Smooth muscle cell (in vitro differentiated cells): ENCODE measurements around the gene IL19. TPM values are rescaled to one million over a fixed set of nuclear protein-coding genes. Genes with fewer than 3 reads are reported as not detected.

ENCODE experiments used
- DNase-seq: peaks from one replicate; lab custom pipeline; 2025; ENCODE audit not compliant: unreplicated experiment; lab: John Stamatoyannopoulos, UW
- H2AFZ ChIP-seq: fragments of 200-600 bp; sonication (generic); 2 replicates; pipeline ENCODE4 v1.6.0; 2016; ENCODE audit warnings: antibody characterized with exemption, low read depth, mild to moderate bottlenecking
- H3F3A ChIP-seq: fragments of 200-600 bp; sonication (generic); 2 replicates; pipeline ENCODE4 v1.6.0; 2017; ENCODE audit warnings: antibody characterized with exemption, low read depth
- H3K27ac ChIP-seq: fragments of 200-600 bp; sonication (generic); 2 replicates; pipeline ENCODE4 v1.5.1; 2016; ENCODE audit warnings: low read depth, mild to moderate bottlenecking
- H3K27me3 ChIP-seq: fragments of 200-600 bp; sonication (generic); 2 replicates; pipeline ENCODE4 v1.6.1; 2016; ENCODE audit warnings: low read depth, mild to moderate bottlenecking
- H3K36me3 ChIP-seq: fragments of 200-600 bp; sonication (generic); 2 replicates; pipeline ENCODE4 v1.5.1; 2016; ENCODE audit warnings: low read depth
- H3K4me1 ChIP-seq: fragments of 200-600 bp; sonication (generic); 2 replicates; pipeline ENCODE4 v1.5.1; 2016; ENCODE audit warnings: low read depth
- H3K4me2 ChIP-seq: fragments of 200-600 bp; sonication (generic); 2 replicates; pipeline ENCODE4 v1.6.0; 2016; ENCODE audit warnings: mild to moderate bottlenecking
- H3K4me3 ChIP-seq: fragments of 200-600 bp; sonication (generic); 2 replicates; pipeline ENCODE4 v1.5.1; 2016; ENCODE audit warnings: mild to moderate bottlenecking
- H3K79me2 ChIP-seq: fragments of 200-600 bp; sonication (generic); 2 replicates; pipeline ENCODE4 v1.6.0; 2016; ENCODE audit warnings: low read depth, mild to moderate bottlenecking
- H3K9ac ChIP-seq: fragments of 200-600 bp; sonication (generic); 2 replicates; pipeline ENCODE4 v1.6.0; 2016; ENCODE audit warnings: low read depth
- H3K9me3 ChIP-seq: fragments of 200-600 bp; sonication (generic); replicated peaks from 2 replicates; pipeline ENCODE4 v1.5.1; 2016; ENCODE audit warnings: low read depth
- H4K20me1 ChIP-seq: fragments of 200-600 bp; sonication (generic); 2 replicates; pipeline ENCODE4 v1.6.0; 2016; ENCODE audit warnings: low read depth
- WGBS: methylation state at CpG from one replicate; pipeline ENCODE4 v1.1.7; 2016; ENCODE audit warnings: low lambda C conversion rate; 5-methylcytosine and 5-hydroxymethylcytosine counted together
- polyA plus RNA-seq: library from polyadenylated mRNA; unstranded; fragments of >200 nt; fragmentation: Nextera tagmentation; extraction: Ambion mirVana; gene quantifications from 2 replicates; pipeline ENCODE4 v1.2.1, GENCODE V29; 2016
- total RNA-seq: library from RNA; depleted of rRNA; stranded (reverse); fragments of >200 nt; gene quantifications from 2 replicates; pipeline ENCODE4 v1.2.3, GENCODE V29; 2014
- TF ChIP-seq, protein P1 (sequence below): fragments of 200-600 bp; sonication (generic); IDR thresholded peaks from 2 replicates; pipeline ENCODE4 v1.5.1; 2017; ENCODE audit warnings: borderline replicate concordance, mild to moderate bottlenecking, antibody characterized with exemption; ENCODE audit not compliant: insufficient read depth, poor library complexity, severe bottlenecking

Gene IL19
- total and polyA plus RNA-seq, 2 experiments from 2014 or later = 0.35 TPM; not detected in 1

- Histone ChIP-seq H3K4me1 (no peaks in the 10 kb centered on the region), H3K9me3 (no peaks in the 10 kb centered on the region), H3K27me3 (no peaks in the 10 kb centered on the region), H3K36me3 (no peaks in the 10 kb centered on the region), H3K27ac (no peak overlapping the region), H3F3A (no peaks in the 10 kb centered on the region), H4K20me1 (no peaks in the 10 kb centered on the region), H3K9ac (no peak overlapping the region), H3K4me3 (no peak overlapping the region), H3K79me2 (no peaks in the 10 kb centered on the region), H3K4me2 (no peak overlapping the region), H2AFZ (no peak overlapping the region)
- DNase-seq = no peak
- WGBS = 69% methylated on average over 3 of the region's 3 CpGs
- TF ChIP-seq, protein P1, sequence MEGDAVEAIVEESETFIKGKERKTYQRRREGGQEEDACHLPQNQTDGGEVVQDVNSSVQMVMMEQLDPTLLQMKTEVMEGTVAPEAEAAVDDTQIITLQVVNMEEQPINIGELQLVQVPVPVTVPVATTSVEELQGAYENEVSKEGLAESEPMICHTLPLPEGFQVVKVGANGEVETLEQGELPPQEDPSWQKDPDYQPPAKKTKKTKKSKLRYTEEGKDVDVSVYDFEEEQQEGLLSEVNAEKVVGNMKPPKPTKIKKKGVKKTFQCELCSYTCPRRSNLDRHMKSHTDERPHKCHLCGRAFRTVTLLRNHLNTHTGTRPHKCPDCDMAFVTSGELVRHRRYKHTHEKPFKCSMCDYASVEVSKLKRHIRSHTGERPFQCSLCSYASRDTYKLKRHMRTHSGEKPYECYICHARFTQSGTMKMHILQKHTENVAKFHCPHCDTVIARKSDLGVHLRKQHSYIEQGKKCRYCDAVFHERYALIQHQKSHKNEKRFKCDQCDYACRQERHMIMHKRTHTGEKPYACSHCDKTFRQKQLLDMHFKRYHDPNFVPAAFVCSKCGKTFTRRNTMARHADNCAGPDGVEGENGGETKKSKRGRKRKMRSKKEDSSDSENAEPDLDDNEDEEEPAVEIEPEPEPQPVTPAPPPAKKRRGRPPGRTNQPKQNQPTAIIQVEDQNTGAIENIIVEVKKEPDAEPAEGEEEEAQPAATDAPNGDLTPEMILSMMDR = no peak
Observed at GRCh38 chr1:206800411-206800810, 29.8 kb downstream of the IL19 start.

DNA sequence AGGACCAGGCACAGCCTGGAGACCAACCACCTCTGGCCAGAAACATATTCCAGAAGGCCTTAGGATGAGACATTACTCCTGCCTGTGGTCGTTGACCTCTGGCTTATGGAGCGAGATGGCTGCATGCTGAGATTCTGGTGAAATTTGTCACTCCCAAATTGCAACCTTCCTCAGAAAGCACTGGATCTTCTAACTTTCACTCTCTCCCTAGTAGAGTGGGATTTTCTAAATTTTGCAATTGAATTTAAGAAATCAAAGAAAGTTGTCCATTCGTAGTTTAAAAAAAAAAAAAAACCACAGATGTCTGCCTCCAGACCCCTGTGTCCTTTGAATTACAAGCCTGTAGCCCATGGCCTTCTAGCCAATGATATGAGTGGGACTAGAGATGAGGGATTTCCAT, 30.3 kb downstream of the IL19 start:
- Histone ChIP-seq H3K79me2 (no peaks in the 10 kb centered on the region), H3F3A (no peaks in the 10 kb centered on the region), H3K27me3 (no peaks in the 10 kb centered on the region), H3K4me2 (no peak overlapping the region), H3K9ac (no peak overlapping the region), H2AFZ (no peak overlapping the region), H3K4me3 (no peak overlapping the region), H3K27ac (no peak overlapping the region), H4K20me1 (no peaks in the 10 kb centered on the region), H3K4me1 (no peaks in the 10 kb centered on the region), H3K9me3 (no peaks in the 10 kb centered on the region), H3K36me3 (no peaks in the 10 kb centered on the region)
- WGBS = 94% methylated on average over 3 of the region's 3 CpGs
- TF ChIP-seq, protein P1 = no peak
- DNase-seq = no peak

- Histone ChIP-seq H2AFZ (no peak overlapping the region), H3K79me2 (no peaks in the 10 kb centered on the region), H4K20me1 (no peaks in the 10 kb centered on the region), H3K9me3 (no peaks in the 10 kb centered on the region), H3K9ac (no peak overlapping the region), H3K36me3 (no peaks in the 10 kb centered on the region), H3F3A (no peaks in the 10 kb centered on the region), H3K27ac (no peak overlapping the region), H3K27me3 (no peaks in the 10 kb centered on the region), H3K4me3 (no peak overlapping the region), H3K4me2 (no peak overlapping the region), H3K4me1 (no peaks in the 10 kb centered on the region)
- DNase-seq = no peak
- 95% methylated on average over 1 of the region's 1 CpG for WGBS
- TF ChIP-seq, protein P1 = no peak
Observed at GRCh38 chr1:206801467-206801866, 30.9 kb downstream of the IL19 start.

DNA sequence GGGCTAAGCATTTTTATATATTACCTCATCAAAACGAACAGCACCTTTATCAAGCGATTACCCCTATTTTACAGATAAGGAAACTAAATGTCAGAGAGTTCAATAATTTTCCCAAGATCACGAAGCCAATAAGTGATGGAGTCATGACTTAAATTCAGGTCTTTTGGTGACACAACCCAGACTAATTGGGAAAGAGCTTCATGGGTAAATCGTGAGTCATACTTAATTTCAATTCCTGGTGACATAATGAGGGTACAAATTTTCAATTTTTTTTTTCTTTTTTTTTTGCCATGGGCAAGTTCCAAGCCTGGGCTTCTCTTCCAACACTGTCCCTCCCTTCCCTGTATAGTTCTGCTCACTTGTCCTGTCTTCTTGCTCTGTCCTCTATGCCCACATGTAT, 31.8 kb downstream of the IL19 start:
- WGBS = 90% methylated on average over 4 of the region's 4 CpGs
- H3K9ac ChIP-seq = no peak overlapping the region
- DNase-seq = no peak

More for the DNA sequence above, 31.8 kb downstream of the IL19 start:
- no peak overlapping the region for H2AFZ ChIP-seq
- H3K79me2 ChIP-seq = no peaks in the 10 kb centered on the region
- H3K27ac ChIP-seq = no peak overlapping the region
- no peaks in the 10 kb centered on the region for H3K9me3 ChIP-seq
- no peaks in the 10 kb centered on the region for H3K4me1 ChIP-seq
- H3K36me3 ChIP-seq = no peaks in the 10 kb centered on the region
- no peaks in the 10 kb centered on the region for H3K27me3 ChIP-seq
- no peaks in the 10 kb centered on the region for H3F3A ChIP-seq
- H3K4me3 ChIP-seq = no peak overlapping the region
- no peak overlapping the region for H3K4me2 ChIP-seq
- TF ChIP-seq, protein P1 = no peak
- H4K20me1 ChIP-seq = no peaks in the 10 kb centered on the region
